Prostate gland (tissue), 2 donors: ENCODE data around the gene NFATC1. TPM values are rescaled to one million over a fixed set of nuclear protein-coding genes. Genes with fewer than 3 reads are reported as not detected.

Experiments
- DNase-seq: peaks from one replicate; pipeline ENCODE4 v3.0.0-alpha.2; 2019; ENCODE audit warnings: low spot score
- H3K27ac ChIP-seq, 2 donors: fragments of 200-600 bp; sonication (generic); 2 replicates each; pipeline ENCODE4 v1.5.1; 2017 to 2019
- H3K27me3 ChIP-seq: fragments of 200-600 bp; sonication (generic); replicated peaks from 2 replicates; pipeline ENCODE4 v1.5.1; 2019; ENCODE audit not compliant: insufficient read depth
- H3K36me3 ChIP-seq, 2 donors: fragments of 200-600 bp; sonication (generic); 1 replicate in 1 of 2; 2 replicates in 1 of 2; pipeline versions ENCODE4 v1.5.1 to v1.8.1; 2017 to 2019
- H3K4me1 ChIP-seq: fragments of 200-600 bp; sonication (generic); replicated peaks from 2 replicates; pipeline ENCODE4 v1.5.1; 2019
- H3K4me3 ChIP-seq, 2 donors: fragments of 200-600 bp; sonication (generic); 2 replicates each; pipeline ENCODE4 v1.5.1; 2017 to 2019
- H3K9me3 ChIP-seq: fragments of 200-600 bp; sonication (generic); 2 replicates; pipeline ENCODE4 v1.5.1; 2017
- POLR2A ChIP-seq: fragments of 450-650 bp; IDR thresholded peaks from one replicate; pipeline ENCODE4 v1.6.1; 2016; ENCODE audit warnings: antibody characterized with exemption, mild to moderate bottlenecking
- POLR2AphosphoS5 ChIP-seq: sonication (generic); formaldehyde crosslinking; IDR thresholded peaks from one replicate; pipeline ENCODE4 v1.6.1; 2017; ENCODE audit warnings: antibody characterized with exemption
- WGBS: methylation state at CpG from one replicate; pipeline ENCODE4 v1.1.5; 2018; 5-methylcytosine and 5-hydroxymethylcytosine counted together
- intact Hi-C: fragments of 100-400 bp; cut with DNase I; formaldehyde crosslinking; loops from one replicate; pipeline ENCODE4 v1.14.2; 2022
- total RNA-seq, 2 donors: library from RNA; depleted of rRNA; stranded (reverse); fragments of >200 nt; gene quantifications; one replicate each; pipeline ENCODE4 v1.1.0, GENCODE V29; 2016
- TF ChIP-seq, protein P1 (sequence below), 4 experiments: fragments of 200-600 bp in 2 of 4; fragments of 450-650 bp in 2 of 4; sonication (generic) in 2 of 4; IDR thresholded peaks; 1 replicate in 3 of 4; 2 replicates in 1 of 4; pipeline ENCODE4 v1.5.1; 2016 to 2019; ENCODE audit warnings: antibody characterized with exemption in 4 of 4, mild to moderate bottlenecking in 2 of 4, moderate library complexity in 2 of 4

Gene NFATC1
- total RNA-seq, 2 donors from 2014 or later, result 16.8 to 24.6 TPM

DNA sequence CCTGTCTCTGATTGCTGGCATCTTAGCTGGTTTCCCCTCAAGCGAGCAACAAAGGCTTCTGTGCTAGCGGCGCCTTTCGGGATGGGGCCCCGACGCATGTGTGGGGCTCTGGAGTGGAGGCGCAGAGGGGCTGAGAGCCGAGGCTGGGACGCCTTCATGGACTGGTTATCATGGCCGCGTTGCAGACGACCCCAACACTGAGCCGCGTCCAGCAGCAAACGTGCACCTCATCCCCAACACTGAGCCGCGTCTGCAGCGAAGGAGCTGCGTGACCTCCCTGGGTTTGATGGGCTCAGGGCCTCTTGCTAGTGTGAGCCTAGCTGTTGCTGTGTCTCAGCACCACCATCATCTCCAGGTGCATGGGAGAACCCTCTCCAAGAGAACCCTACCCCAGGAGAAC lies 160.2 kb downstream of the NFATC1 start:
- 92% methylated on average over 19 of the region's 19 CpGs for WGBS
- Histone ChIP-seq H3K36me3 (no peaks in the 10 kb centered on the region), H3K27ac (no peak overlapping the region), H3K4me3 (no peak overlapping the region), H3K9me3 (no peaks in the 10 kb centered on the region), H3K27me3 (peaks cover 2% of the 10 kb centered on the region), H3K4me1 (no peaks in the 10 kb centered on the region)
- TF ChIP-seq POLR2AphosphoS5 (no peak), POLR2A (no peak)
- TF ChIP-seq, protein P1, sequence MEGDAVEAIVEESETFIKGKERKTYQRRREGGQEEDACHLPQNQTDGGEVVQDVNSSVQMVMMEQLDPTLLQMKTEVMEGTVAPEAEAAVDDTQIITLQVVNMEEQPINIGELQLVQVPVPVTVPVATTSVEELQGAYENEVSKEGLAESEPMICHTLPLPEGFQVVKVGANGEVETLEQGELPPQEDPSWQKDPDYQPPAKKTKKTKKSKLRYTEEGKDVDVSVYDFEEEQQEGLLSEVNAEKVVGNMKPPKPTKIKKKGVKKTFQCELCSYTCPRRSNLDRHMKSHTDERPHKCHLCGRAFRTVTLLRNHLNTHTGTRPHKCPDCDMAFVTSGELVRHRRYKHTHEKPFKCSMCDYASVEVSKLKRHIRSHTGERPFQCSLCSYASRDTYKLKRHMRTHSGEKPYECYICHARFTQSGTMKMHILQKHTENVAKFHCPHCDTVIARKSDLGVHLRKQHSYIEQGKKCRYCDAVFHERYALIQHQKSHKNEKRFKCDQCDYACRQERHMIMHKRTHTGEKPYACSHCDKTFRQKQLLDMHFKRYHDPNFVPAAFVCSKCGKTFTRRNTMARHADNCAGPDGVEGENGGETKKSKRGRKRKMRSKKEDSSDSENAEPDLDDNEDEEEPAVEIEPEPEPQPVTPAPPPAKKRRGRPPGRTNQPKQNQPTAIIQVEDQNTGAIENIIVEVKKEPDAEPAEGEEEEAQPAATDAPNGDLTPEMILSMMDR (IDR thresholded peaks at IDR 0.05), result no peak
- DNase-seq, result no peak
- intact Hi-C loops, result no loop called here

DNA sequence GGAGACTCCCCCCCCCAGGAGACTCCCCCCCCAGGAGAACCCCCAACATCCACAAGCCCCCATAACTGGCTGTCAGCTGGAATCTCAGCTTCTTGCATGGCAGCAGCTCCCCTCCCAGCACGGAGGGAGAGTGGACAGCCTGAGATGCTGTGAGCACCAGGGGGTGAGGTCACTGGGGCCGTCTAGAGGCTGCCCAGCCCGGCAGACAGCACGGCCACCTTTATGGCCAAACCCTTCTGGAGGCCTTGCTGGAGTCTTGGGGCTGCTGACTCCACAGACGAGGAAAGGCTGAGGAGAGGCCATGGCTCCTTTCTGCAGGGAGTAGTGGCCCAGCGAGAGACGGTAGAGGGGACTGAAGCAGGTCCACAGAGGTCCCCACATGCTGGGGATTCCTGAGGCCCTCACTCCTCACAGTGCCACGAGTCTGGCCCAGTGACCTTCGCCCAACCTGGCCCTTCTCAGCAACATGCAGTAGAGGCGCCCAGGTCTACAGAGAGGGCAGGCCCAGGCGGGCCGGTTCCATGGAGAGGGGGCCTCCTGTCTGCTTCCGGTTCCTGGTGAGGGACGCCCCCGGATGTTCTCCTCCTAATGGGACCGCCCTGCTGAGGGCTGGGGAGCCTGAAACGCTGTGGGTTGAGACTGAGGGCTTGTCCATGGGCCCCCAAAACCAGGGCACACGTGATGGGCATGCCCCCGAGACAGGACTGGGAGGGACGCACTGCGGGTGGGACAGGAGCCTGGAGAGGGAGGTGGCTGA lies 161.3 kb downstream of the NFATC1 start:
- Histone ChIP-seq H3K27ac (no peak overlapping the region), H3K9me3 (no peaks in the 10 kb centered on the region), H3K4me3 (no peak overlapping the region), H3K27me3 (peaks cover 2% of the 10 kb centered on the region), H3K36me3 (no peaks in the 10 kb centered on the region), H3K4me1 (no peaks in the 10 kb centered on the region)
- 85% methylated on average over 20 of the region's 21 CpGs for WGBS
- intact Hi-C loops, result no loop called here
- no peak for TF ChIP-seq POLR2A
- TF ChIP-seq, protein P1 (IDR thresholded peaks at IDR 0.05), result no peak
- DNase-seq, result no peak

GRCh38 chr18:79558196-79558932 lies 162.6 kb downstream of the NFATC1 start:
- intact Hi-C loops, result no loop called here
- no peak for TF ChIP-seq POLR2A
- TF ChIP-seq, protein P1 (IDR thresholded peaks at IDR 0.05), result no peak
- TF ChIP-seq POLR2AphosphoS5, result no peak
- WGBS, result 90% methylated on average over 25 of the region's 25 CpGs
- H3K36me3 ChIP-seq, result no peaks in the 10 kb centered on the region
- H3K27ac ChIP-seq, result no peak overlapping the region
- H3K27me3 ChIP-seq, result peaks cover 2% of the 10 kb centered on the region
- H3K4me3 ChIP-seq, result no peak overlapping the region
- no peaks in the 10 kb centered on the region for H3K4me1 ChIP-seq
- no peaks in the 10 kb centered on the region for H3K9me3 ChIP-seq
- no peak for DNase-seq

- DNase-seq, result no peak
- WGBS, result 95% methylated on average over 18 of the region's 18 CpGs
- intact Hi-C loops, result no loop called here
- Histone ChIP-seq H3K27me3 (peaks cover 2% of the 10 kb centered on the region), H3K4me3 (no peak overlapping the region), H3K27ac (no peak overlapping the region), H3K36me3 (no peaks in the 10 kb centered on the region), H3K4me1 (no peaks in the 10 kb centered on the region), H3K9me3 (no peaks in the 10 kb centered on the region)
- TF ChIP-seq POLR2A (no peak), POLR2AphosphoS5 (no peak)
- TF ChIP-seq, protein P1 (IDR thresholded peaks at IDR 0.05), result no peak
These were observed 163.2 kb downstream of the NFATC1 start for GRCh38 chr18:79558933-79559416.
